NCI-H774 (cell line): ENCODE data around the gene ADORA3.

Source experiments
- DNase-seq: peaks from one replicate; lab custom pipeline; 2025; lab: John Stamatoyannopoulos, UW

ADORA3 gene

GRCh38 chr1:111475701-111476100, 27.7 kb downstream of the ADORA3 start:
- DNase-seq, result no peak

GRCh38 chr1:111474521-111474920, 28.9 kb downstream of the ADORA3 start:
- no peak for DNase-seq

GRCh38 chr1:111474106-111474505, 29.3 kb downstream of the ADORA3 start:
- DNase-seq, result no peak

GRCh38 chr1:111471538-111471937, 31.9 kb downstream of the ADORA3 start:
- no peak for DNase-seq

- DNase-seq, result no peak
These were observed 32.4 kb downstream of the ADORA3 start for GRCh38 chr1:111471012-111471411.

- DNase-seq, result no peak
These were observed 32.8 kb downstream of the ADORA3 start for GRCh38 chr1:111470596-111470995.

GRCh38 chr1:111469539-111469938, 33.9 kb downstream of the ADORA3 start:
- no peak for DNase-seq

GRCh38 chr1:111468717-111469100, 34.7 kb downstream of the ADORA3 start:
- no peak for DNase-seq

GRCh38 chr1:111467865-111468716, 35.3 kb downstream of the ADORA3 start:
- no peak for DNase-seq

GRCh38 chr1:111466480-111466879, 37.0 kb downstream of the ADORA3 start:
- no peak for DNase-seq

- DNase-seq, result no peak
These were observed 37.7 kb downstream of the ADORA3 start for GRCh38 chr1:111465754-111466153.

GRCh38 chr1:111463029-111463683, 40.3 kb downstream of the ADORA3 start:
- no peak for DNase-seq

- no peak for DNase-seq
These were observed 40.9 kb downstream of the ADORA3 start for GRCh38 chr1:111462370-111463028.

GRCh38 chr1:111461765-111462164, 41.7 kb downstream of the ADORA3 start:
- DNase-seq, result no peak

- DNase-seq, result no peak
These were observed 47.8 kb downstream of the ADORA3 start for GRCh38 chr1:111455642-111456031.

- DNase-seq, result no peak
These were observed 48.4 kb downstream of the ADORA3 start for GRCh38 chr1:111454859-111455641.

- DNase-seq, result no peak
These were observed 49.7 kb downstream of the ADORA3 start for GRCh38 chr1:111453706-111454105.

GRCh38 chr1:111452581-111452980, 50.9 kb downstream of the ADORA3 start:
- no peak for DNase-seq

- DNase-seq, result no peak
These were observed 53.2 kb downstream of the ADORA3 start for GRCh38 chr1:111450185-111450584.

- no peak for DNase-seq
These were observed 53.8 kb downstream of the ADORA3 start for GRCh38 chr1:111449703-111450017.
